HepG2 (cell line): ENCODE data around the gene TUBB3. TPM values are rescaled to one million over a fixed set of nuclear protein-coding genes. Genes with fewer than 3 reads are reported as not detected.

Experiments
- ATAC-seq: fragments of 200-7000 bp; cut with Tn5 transposase; 3 replicates; pipeline ENCODE4 v1.9.1; 2020; ENCODE audit warnings: mild to moderate bottlenecking, moderate library complexity
- BruUV-seq: library from RNA; stranded (reverse); fragments of 400-500 nt; replicated peaks from 2 replicates; lab custom pipeline; 2021; lab: Mats Ljungman, UMichigan
- CTCF ChIA-PET: fragments of 300-600 bp; formaldehyde crosslinking; extraction: SDS; loops from one replicate; lab custom pipeline; 2021; ENCODE audit warnings: low total read pairs, inconsistent platforms, low intra/inter-chr PET ratio; lab: Yijun Ruan, JAX
- POLR2A ChIA-PET: fragments of 350-600 bp; sonication (Branson Sonifier 250); formaldehyde crosslinking; loops from one replicate; lab custom pipeline; 2020; ENCODE audit warnings: antibody characterized with exemption, inconsistent platforms; lab: Yijun Ruan, JAX
- DNase-seq: peaks from one replicate; pipeline ENCODE4 v3.0.0-alpha.2; 2015; ENCODE audit warnings: low spot score
- FAIRE-seq: peaks from 3 replicates; lab custom pipeline; 2011; peaks lifted over from hg19 to GRCh38; lab: Jason Lieb, UNC
- H2AFZ ChIP-seq: one replicate; pipeline ENCODE4 v1.6.1; 2011; ENCODE audit warnings: low read length, inconsistent platforms
- H3K27ac ChIP-seq: fragments of 300-600 bp; 3 replicates; pipeline ENCODE4 v1.8.0; 2011; ENCODE audit warnings: mixed run types, mild to moderate bottlenecking, mixed read lengths, low read length, inconsistent platforms; ENCODE audit not compliant: insufficient read depth; ENCODE audit errors: extremely low read length
- H3K27me3 ChIP-seq, 2 experiments: fragments of 200-600 bp in 1 of 2; 2 replicates in 1 of 2; 3 replicates in 1 of 2; pipeline versions ENCODE4 v1.6.0 to v1.8.0; 2011; ENCODE audit warnings: low read length in 2 of 2, mild to moderate bottlenecking in 2 of 2, moderate library complexity in 2 of 2, inconsistent platforms in 1 of 2; ENCODE audit not compliant: insufficient read depth in 2 of 2, control insufficient read depth in 1 of 2
- H3K36me3 ChIP-seq, 2 experiments: fragments of 200-600 bp in 1 of 2; replicated peaks in 1 of 2; 2 replicates in 1 of 2; 3 replicates in 1 of 2; pipeline versions ENCODE4 v1.5.1 to v1.8.0; 2011; ENCODE audit warnings: low read length in 2 of 2, inconsistent platforms in 1 of 2; ENCODE audit not compliant: insufficient read depth in 2 of 2, control insufficient read depth in 1 of 2
- H3K4me1 ChIP-seq: 2 replicates; pipeline ENCODE4 v1.5.1; 2012; ENCODE audit warnings: low read length, inconsistent platforms; ENCODE audit not compliant: insufficient read depth
- H3K4me2 ChIP-seq: 2 replicates; pipeline ENCODE4 v1.6.0; 2011; ENCODE audit warnings: low read depth, low read length, inconsistent platforms
- H3K4me3 ChIP-seq, 3 experiments: fragments of 200-600 bp in 1 of 3; sonication (generic), shearing (Covaris generic) in 1 of 3; replicated peaks in 1 of 3; 2 replicates each; pipeline ENCODE4 v1.5.1; 2011 to 2016; ENCODE audit warnings: low read length in 3 of 3, inconsistent platforms in 2 of 3, low read depth in 2 of 3, mild to moderate bottlenecking in 2 of 3, control low read depth in 1 of 3, mixed read lengths in 1 of 3; ENCODE audit not compliant: insufficient read depth in 1 of 3
- H3K79me2 ChIP-seq: one replicate; pipeline ENCODE4 v1.6.1; 2011; ENCODE audit warnings: low read length, inconsistent platforms; ENCODE audit not compliant: insufficient read depth
- H3K9ac ChIP-seq: 2 replicates; pipeline ENCODE4 v1.6.0; 2011; ENCODE audit warnings: mild to moderate bottlenecking, low read depth, low read length, inconsistent platforms; ENCODE audit not compliant: insufficient read depth
- H3K9me3 ChIP-seq: 2 replicates; pipeline ENCODE4 v1.5.1; 2012; ENCODE audit warnings: mild to moderate bottlenecking, low read length
- H4K20me1 ChIP-seq: 2 replicates; pipeline ENCODE4 v1.6.0; 2011; ENCODE audit warnings: inconsistent platforms, mild to moderate bottlenecking, low read length, moderate library complexity; ENCODE audit not compliant: insufficient read depth
- ATF3 ChIP-seq: sonication (generic); formaldehyde crosslinking; IDR thresholded peaks from 2 replicates; pipeline ENCODE4 v1.4.0; 2020; ENCODE audit warnings: missing genetic modification reagents
- CC2D1A ChIP-seq: sonication (generic); formaldehyde crosslinking; IDR thresholded peaks from 2 replicates; pipeline ENCODE4 v1.8.1; 2023; ENCODE audit warnings: mild to moderate bottlenecking, missing genetic modification reagents
- GTF3A ChIP-seq: sonication (generic); formaldehyde crosslinking; conservative IDR thresholded peaks from 2 replicates; pipeline ENCODE4 v1.4.0; 2020; ENCODE audit warnings: mild to moderate bottlenecking, missing genetic modification reagents
- KLF6 ChIP-seq: IDR thresholded peaks from 2 replicates; pipeline ENCODE4 v1.8.0; 2016; ENCODE audit warnings: missing biosample characterization, missing genetic modification reagents
- MZF1 ChIP-seq: sonication (generic); formaldehyde crosslinking; IDR thresholded peaks from 2 replicates; pipeline ENCODE4 v1.8.1; 2023; ENCODE audit warnings: mild to moderate bottlenecking, missing genetic modification reagents, borderline replicate concordance
- NR2F2 ChIP-seq: IDR thresholded peaks from 2 replicates; pipeline ENCODE4 v1.6.1; 2012; ENCODE audit warnings: low read depth, inconsistent platforms, borderline replicate concordance
- PPARG ChIP-seq: conservative IDR thresholded peaks from 2 replicates; pipeline ENCODE4 v1.6.1; 2016; ENCODE audit warnings: missing biosample characterization, missing genetic modification reagents
- RFX3 ChIP-seq: IDR thresholded peaks from 2 replicates; pipeline ENCODE4 v1.6.1; 2016; ENCODE audit warnings: missing biosample characterization, missing genetic modification reagents
- RNF2 ChIP-seq: fragments of 450-650 bp; conservative IDR thresholded peaks from 2 replicates; pipeline ENCODE4 v1.6.1; 2016; ENCODE audit warnings: low read depth
- RORA ChIP-seq: sonication (generic); formaldehyde crosslinking; IDR thresholded peaks from 2 replicates; pipeline ENCODE4 v1.5.0; 2020; ENCODE audit warnings: mild to moderate bottlenecking, missing genetic modification reagents, moderate library complexity
- SAP130 ChIP-seq: IDR thresholded peaks from 2 replicates; pipeline ENCODE4 v1.6.1; 2016; ENCODE audit warnings: low read depth
- STAG1 ChIP-seq: sonication (generic); formaldehyde crosslinking; IDR thresholded peaks from 2 replicates; pipeline ENCODE4 v1.4.0; 2020; ENCODE audit warnings: missing genetic modification reagents
- TFE3 ChIP-seq: IDR thresholded peaks from 2 replicates; pipeline ENCODE4 v1.6.1; 2016
- TRIM22 ChIP-seq: fragments of 450-650 bp; IDR thresholded peaks from 2 replicates; pipeline ENCODE4 v1.6.1; 2017
- ZBTB20 ChIP-seq: sonication (generic); formaldehyde crosslinking; IDR thresholded peaks from 2 replicates; pipeline ENCODE4 v1.8.1; 2023; ENCODE audit warnings: missing genetic modification reagents, low read depth, mild to moderate bottlenecking, borderline replicate concordance
- ZFP36 ChIP-seq: fragments of 150-350 bp; IDR thresholded peaks from 2 replicates; pipeline ENCODE4 v1.6.1; 2018; ENCODE audit warnings: borderline replicate concordance, low read length, low read depth; ENCODE audit not compliant: partially characterized antibody
- ZKSCAN8 ChIP-seq: IDR thresholded peaks from 2 replicates; pipeline ENCODE4 v1.6.1; 2016; ENCODE audit warnings: borderline replicate concordance, missing genetic modification reagents, missing compliant biosample characterization
- ZMAT3 ChIP-seq: sonication (generic); formaldehyde crosslinking; conservative IDR thresholded peaks from 2 replicates; pipeline ENCODE4 v1.7.0; 2021; ENCODE audit warnings: missing genetic modification reagents
- ZNF143 ChIP-seq: sonication (generic); formaldehyde crosslinking; IDR thresholded peaks from 2 replicates; pipeline ENCODE4 v1.4.0; 2020; ENCODE audit warnings: missing genetic modification reagents
- ZNF232 ChIP-seq: sonication (generic); formaldehyde crosslinking; IDR thresholded peaks from 2 replicates; pipeline ENCODE4 v1.4.0; 2020; ENCODE audit warnings: missing genetic modification reagents, borderline replicate concordance
- ZNF431 ChIP-seq: sonication (generic); formaldehyde crosslinking; IDR thresholded peaks from 2 replicates; pipeline ENCODE4 v1.9.0; 2022; ENCODE audit warnings: missing genetic modification reagents, low read depth, mild to moderate bottlenecking, borderline replicate concordance
- ZNF550 ChIP-seq: sonication (generic); formaldehyde crosslinking; IDR thresholded peaks from 2 replicates; pipeline ENCODE4 v1.4.0; 2020; ENCODE audit warnings: mild to moderate bottlenecking, missing genetic modification reagents, borderline replicate concordance
- ZNF556 ChIP-seq: sonication (generic); formaldehyde crosslinking; IDR thresholded peaks from 2 replicates; pipeline ENCODE4 v1.4.0; 2020; ENCODE audit warnings: mild to moderate bottlenecking, missing genetic modification reagents, borderline replicate concordance
- ZNF580 ChIP-seq: IDR thresholded peaks from 2 replicates; pipeline ENCODE4 v1.6.1; 2016; ENCODE audit warnings: low read depth, borderline replicate concordance
- ZSCAN21 ChIP-seq: sonication (generic); formaldehyde crosslinking; IDR thresholded peaks from 2 replicates; pipeline ENCODE4 v1.8.0; 2022; ENCODE audit warnings: mild to moderate bottlenecking, missing genetic modification reagents, moderate library complexity, borderline replicate concordance
- WGBS: methylation state at CpG from one replicate; pipeline ENCODE4 v1.1.6; 2017; ENCODE audit warnings: low lambda C conversion rate; 5-methylcytosine and 5-hydroxymethylcytosine counted together
- in situ Hi-C: cut with HindIII; loops from 2 replicates; pipeline ENCODE4 v1.10.0; 2017; ENCODE audit warnings: low pct_unique_long_range_greater_than_20kb; ENCODE audit not compliant: extremely low pct_ligation_motif_present
- intact Hi-C: fragments of 100-400 bp; cut with micrococcal nuclease; formaldehyde crosslinking; loops from one replicate; pipeline ENCODE4 v1.10.0; 2022; ENCODE audit not compliant: unreplicated experiment
- polyA plus RNA-seq, 8 experiments: library from polyadenylated mRNA; depleted of rRNA in 3 of 8; stranded (reverse) in 7 of 8; unstranded in 1 of 8; fragments of >200 nt; fragmentation: Illumina TruSeq in 4 of 8; extraction: Trizol in 4 of 8; gene quantifications; 2 replicates each; pipeline versions ENCODE4 v1.2.1 to v1.2.3, GENCODE V29; 2011 to 2016; ENCODE audit warnings: low read depth in 4 of 8, missing spikeins in 1 of 8, mixed read lengths in 1 of 8; ENCODE audit not compliant: insufficient read depth in 1 of 8
- total RNA-seq, 5 experiments: library from RNA; depleted of rRNA; stranded (reverse); fragments of >200 nt; fragmentation: Illumina TruSeq; extraction: Trizol; gene quantifications; 2 replicates each; pipeline ENCODE4 v1.2.3, GENCODE V29; 2016; ENCODE audit warnings: low read depth in 1 of 5

TUBB3 gene
- total and polyA plus RNA-seq, 2 of the 13 experiments (the other 11 are each of a cell fraction or from before 2014, with no cell fraction given), result 110 to 185 TPM

- Histone ChIP-seq H4K20me1 (peaks cover 20% of the 10 kb centered on the region), H2AFZ (no peak overlapping the region), H3K4me3 (peak overlapping the region; percentile 64 to 90 (median 74); a peak in 5 of 6 replicates), H3K4me1 (peaks cover 76% of the 10 kb centered on the region), H3K9me3 (no peaks in the 10 kb centered on the region), H3K36me3 (no peaks in the 10 kb centered on the region), H3K4me2 (peak overlapping the region; percentile 98), H3K9ac (peak overlapping the region; percentile 97), H3K79me2 (peaks cover 36% of the 10 kb centered on the region), H3K27me3 (no peaks in the 10 kb centered on the region; a peak in 1 of 5 replicates), H3K27ac (peak overlapping the region; percentile 88)
- FAIRE-seq (no peak), DNase-seq (no peak), ATAC-seq (no peak)
- in situ Hi-C loops (loop anchor here (5.0 kb wide), 1 partner anchor 102 kb away; no protein-coding TSS in a partner anchor), intact Hi-C loops (loop anchor here (5.0 kb wide), 1 partner anchor 102 kb away; no protein-coding TSS in a partner anchor)
- CTCF ChIA-PET, result no interaction called here
- BruUV-seq, result no TSS peak
- POLR2A ChIA-PET, result interaction anchor here (1.3 to 4.8 kb wide), 10 partner anchors 11 to 126 kb away, joined by 3 to 86 read pairs (median 36); partner anchors contain the start of genes DEF8 and TCF25
- 27% methylated on average over 5 of the region's 6 CpGs for WGBS
- TF ChIP-seq ZSCAN21 (CRISPR knock-in tag) (no peak), ZNF550 (CRISPR knock-in tag) (no peak), KLF6 (CRISPR knock-in tag) (no peak), RORA (CRISPR knock-in tag) (no peak), ZNF556 (no peak), CC2D1A (no peak), ZFP36 (no peak), ZNF580 (CRISPR knock-in tag) (no peak), ZBTB20 (CRISPR knock-in tag) (no peak), SAP130 (no peak), TRIM22 (no peak), PPARG (CRISPR knock-in tag) (no peak), NR2F2 (no peak), ZKSCAN8 (no peak), ZNF431 (CRISPR knock-in tag) (no peak), STAG1 (CRISPR knock-in tag) (no peak), ZNF232 (CRISPR knock-in tag) (peak; percentile 3; the same call in 1 of the 2 replicates), MZF1 (no peak), TFE3 (CRISPR knock-in tag) (no peak), ZMAT3 (CRISPR knock-in tag) (0 out of 2 replicates have a peak, but pooled peaks have one; percentile 22), GTF3A (no peak), ATF3 (CRISPR knock-in tag) (no peak), ZNF143 (no peak), RNF2 (no peak), RFX3 (CRISPR knock-in tag) (no peak)
Measured at GRCh38 chr16:89920723-89921122, 2.4 kb upstream of the TUBB3 start.
